GM19372 (cell line): ENCODE measurements around the gene CRYL1.

ENCODE experiments used
- ATAC-seq: cut with Tn5 transposase; IDR thresholded peaks from one replicate; pipeline ENCODE4 v1.9.1; 2021; ENCODE audit warnings: mild to moderate bottlenecking, low read depth, moderate library complexity; ENCODE audit not compliant: unreplicated experiment

CRYL1 gene

DNA sequence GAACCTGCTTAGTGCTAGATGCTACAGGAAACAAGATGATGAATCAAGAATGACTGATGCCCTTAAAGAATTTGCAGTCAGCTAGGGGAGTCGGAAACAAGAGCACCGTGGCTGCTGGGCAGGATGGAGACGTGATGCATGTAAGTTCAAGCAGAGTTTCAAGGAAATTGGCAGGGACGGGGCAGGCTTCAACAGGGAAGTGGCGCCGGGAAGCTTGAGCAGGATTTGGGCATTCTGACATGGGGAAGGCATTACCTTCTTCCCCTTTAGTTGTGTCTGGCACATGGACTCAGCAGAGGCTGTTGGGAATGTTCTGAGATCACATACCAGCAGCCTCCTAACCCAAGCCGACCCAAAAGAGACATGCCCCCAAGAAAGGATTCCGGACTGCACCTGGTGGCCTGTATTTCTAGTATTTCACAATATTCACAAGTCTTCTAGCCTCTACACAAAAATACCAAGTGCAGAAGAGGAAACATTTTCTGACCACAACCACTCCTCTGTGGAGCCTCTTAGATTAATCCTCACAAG is 138.2 kb downstream of the CRYL1 start:
- ATAC-seq: no peak

DNA sequence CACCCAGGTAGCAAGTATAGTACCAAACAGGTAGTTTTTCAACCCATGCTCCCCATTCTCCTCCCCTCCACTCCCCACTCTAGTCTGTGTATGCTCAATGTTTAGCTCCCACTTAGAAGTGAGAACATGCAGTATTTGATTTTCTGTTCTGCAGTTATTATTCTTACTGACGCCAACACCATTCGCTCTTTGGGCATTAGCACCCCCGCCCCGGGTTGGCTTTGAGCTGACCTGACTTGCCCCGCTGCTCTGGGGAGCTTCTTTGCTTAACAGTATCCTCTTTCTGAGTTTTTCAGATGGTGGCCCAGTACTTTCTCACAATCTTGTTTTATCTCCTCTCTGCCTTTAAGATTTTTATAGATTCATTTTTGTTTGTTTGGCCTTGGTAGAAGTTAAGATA is 138.7 kb downstream of the CRYL1 start:
- no peak for ATAC-seq

DNA sequence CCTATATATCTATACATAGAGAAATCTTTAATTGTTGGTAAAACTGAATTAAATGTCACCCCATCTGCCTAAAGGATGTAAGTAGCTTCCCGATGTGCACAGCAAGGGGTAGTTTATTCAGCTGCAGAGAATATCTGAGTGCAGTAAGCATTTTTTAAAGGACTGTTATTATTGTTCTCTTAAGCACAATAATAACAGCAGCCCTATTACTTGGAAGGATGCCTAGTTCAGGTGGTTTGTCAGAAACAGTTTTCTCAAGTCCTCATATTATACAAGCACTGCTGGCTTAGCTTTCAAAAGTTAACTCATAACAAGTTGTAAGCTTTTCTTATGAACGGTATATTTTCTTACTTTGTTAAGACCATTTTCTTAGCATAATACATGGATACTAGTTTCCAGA is 142.6 kb downstream of the CRYL1 start:
- ATAC-seq: no peak

DNA sequence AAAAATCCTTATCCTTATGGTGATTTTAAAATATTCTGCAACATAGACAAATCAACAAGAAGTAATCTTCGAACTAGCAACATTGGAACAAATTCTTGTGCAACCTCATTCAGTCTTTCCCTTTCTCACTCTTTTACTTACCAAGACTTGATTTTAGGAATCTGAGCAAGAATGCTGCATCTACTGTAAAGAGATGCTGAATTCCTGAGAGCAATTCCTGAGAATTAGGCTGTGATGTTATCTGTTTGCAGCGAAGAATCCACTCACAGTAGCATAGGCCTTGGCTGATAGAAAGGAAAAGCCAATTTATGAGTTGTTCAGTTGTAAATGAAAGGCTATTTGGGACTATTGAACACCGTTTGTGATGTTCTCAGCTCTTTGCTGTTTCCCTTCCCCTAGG is 144.3 kb downstream of the CRYL1 start:
- ATAC-seq: no peak

DNA sequence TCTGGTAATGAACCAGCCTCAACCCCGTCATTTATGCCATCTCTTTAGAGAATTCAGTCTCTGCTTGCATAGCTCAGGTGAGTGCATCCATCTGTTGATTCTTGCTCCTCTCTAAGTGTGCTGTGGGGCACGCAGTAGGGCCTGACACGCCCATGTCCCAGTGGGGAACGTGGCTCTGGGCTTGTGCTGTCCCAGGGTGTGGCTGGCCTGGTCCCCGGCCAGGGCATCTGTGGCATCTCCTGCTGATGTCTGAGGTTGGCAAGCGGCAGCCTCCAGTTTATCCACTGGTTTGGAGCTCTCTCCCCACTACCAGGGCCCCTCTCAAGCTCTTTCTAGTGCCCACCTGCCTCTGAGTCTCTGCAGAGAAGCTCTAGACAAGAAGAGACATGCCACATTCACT is 146.9 kb downstream of the CRYL1 start:
- no peak for ATAC-seq

DNA sequence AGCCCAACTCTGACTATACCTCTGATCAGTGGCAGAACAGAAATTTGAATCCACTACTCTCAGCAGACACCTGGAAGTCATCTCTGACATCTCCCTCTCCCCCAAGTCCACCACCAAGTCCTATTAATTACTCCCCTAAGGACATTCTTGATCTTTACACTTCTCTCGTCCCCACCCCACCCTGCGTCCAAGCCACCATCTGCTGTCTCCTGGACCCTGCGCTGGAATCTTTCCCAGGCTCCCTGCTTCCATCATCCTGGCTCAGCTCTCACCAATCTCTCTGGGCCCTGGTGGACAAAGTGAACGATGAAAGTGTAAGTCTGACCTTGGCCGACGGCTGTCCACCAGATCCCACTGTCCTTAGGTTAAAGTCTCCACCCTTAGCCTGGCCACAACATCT is 147.9 kb downstream of the CRYL1 start:
- no peak for ATAC-seq

DNA sequence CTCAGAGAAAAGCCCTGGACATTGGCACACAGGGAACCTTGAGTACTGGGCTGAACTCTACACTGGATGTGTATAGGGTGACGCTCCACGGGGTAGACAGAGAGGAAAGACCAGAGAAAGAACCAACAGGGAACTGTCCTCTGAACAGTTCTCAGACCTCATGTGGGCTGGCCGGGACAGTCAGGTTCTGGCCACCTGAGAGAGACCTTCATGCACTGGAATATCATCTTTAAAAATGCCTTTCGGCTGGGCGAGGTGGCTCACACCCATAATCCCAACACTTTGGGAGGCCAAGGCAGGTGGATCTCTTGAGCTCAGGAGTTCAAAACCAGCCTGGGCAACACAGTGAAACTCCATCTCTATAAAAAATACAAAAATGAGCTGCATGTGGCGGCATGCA is 149.8 kb downstream of the CRYL1 start:
- no peak for ATAC-seq

DNA sequence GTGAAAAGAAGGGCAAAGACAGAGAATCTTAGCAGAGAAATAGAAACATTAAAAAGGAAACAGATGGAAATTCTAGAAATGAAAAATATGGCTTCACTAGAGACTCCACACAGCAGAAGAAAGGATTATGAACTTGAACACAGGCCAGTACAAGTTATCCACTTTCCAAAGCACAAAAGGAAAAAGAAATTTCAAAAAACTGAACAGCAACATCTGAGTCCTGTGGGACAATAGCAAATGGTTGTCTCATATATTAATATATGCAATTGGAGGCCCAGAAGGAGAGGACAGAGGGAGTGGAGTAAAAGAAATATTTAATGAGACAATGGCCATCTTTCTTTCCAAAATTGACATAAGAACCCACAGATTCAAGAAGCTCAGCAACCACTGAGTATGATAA is 151.8 kb downstream of the CRYL1 start:
- ATAC-seq: no peak

DNA sequence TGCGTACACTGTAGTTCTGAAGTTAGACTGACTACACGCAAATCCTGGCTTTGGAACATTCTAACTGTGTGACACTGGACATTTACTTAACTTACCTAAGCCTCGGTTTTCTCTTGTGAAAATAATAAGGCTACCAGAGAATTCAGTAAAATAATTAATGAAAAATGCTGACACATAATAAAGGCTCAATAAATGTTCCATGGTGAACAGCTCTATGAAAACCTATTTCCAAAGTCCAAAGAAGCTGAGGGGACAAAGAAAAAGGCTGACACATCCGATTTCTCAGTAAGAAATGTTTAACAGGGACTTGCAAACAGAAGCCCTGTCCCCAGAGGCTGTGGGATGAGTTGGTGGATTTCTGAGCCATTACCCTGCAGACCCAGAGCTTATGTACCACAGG is 153.8 kb downstream of the CRYL1 start:
- ATAC-seq: no peak

DNA sequence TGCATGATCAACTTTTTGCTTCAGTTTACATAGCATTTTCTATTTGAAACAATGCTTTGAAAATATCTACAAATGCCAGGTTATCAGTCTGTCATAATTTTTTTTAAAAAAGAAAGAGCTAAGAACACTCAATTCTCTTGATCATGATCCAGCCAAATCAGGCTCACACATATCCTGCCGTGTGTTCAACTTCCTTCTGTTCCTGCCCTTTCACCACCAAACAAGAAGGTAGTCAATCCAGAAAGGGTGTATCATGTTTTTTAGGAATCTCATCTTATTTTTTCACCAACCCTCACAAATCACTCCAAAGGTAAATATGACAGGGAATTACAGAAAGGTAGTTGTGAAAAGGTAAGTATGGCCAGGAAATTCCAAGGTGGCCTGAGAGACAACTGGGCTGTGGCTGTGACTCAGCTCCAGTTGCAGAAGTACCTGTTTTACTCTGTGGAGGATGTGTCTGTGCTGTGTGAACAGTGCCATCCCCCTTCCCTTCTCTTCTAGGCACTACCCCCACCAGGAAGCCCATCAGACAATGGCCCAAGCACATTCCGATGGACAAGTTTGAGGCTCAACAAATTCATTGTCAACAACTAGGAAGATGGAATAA is 154.7 kb downstream of the CRYL1 start:
- no peak for ATAC-seq

DNA sequence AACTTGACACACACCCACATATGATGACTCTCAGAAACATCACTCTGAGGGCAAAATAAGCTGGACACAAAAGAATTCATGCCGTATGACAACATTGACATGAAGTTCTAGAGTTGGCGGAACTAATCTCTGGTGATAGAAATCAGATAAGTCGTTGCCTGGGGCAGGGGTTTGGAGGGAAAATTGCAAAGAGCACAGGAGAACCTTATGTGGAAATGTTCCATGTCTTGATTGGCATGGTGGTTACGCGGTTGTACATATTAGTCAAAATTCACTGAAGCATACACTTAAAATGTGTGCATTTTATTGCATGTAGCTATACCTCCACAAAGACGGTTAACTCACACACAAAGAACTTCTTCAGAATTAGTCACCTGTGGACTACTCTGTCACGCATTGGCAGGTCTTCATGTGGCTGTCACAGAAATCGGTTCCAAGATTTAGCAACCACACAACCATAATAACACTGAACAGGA is 155.7 kb downstream of the CRYL1 start:
- no peak for ATAC-seq

DNA sequence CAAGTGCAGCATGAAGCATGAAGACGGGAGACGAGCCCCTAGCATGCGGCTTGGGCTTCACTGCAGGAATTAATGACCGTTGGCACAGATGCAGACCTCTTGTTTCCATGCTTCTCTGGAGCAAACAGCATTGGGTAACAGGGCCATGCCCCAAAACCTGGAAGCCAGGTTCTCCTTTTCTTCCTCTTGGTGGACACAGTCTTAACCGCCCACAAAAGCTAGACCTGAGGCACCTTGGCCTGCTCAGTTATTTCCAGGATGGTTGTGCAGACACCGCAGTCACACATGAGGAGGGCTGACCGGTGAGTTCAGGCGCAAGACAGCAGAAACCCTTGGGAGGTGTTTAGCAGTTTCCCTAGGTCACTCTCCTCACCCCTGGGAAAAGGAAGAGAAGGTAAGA is 159.6 kb downstream of the CRYL1 start:
- no peak for ATAC-seq

DNA sequence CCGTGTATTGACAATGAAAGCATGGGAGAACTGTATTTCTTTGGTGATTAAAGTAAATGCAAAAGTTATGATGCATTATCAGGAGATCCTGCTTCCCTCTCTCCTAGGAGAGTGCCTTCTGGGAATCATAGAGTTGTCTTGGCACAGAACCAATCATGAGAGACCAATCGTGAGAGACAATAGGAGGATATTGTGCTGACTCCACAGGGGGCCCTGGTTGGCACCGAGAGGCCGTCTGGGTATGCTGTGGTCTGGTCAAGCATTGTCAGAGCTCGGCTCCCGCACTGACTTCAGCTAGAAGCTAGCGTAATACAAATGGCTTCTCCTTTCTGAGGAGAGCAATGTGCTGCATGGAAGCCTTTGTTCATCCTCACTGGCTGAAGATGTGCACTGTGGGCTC is 162.1 kb downstream of the CRYL1 start:
- no peak for ATAC-seq

DNA sequence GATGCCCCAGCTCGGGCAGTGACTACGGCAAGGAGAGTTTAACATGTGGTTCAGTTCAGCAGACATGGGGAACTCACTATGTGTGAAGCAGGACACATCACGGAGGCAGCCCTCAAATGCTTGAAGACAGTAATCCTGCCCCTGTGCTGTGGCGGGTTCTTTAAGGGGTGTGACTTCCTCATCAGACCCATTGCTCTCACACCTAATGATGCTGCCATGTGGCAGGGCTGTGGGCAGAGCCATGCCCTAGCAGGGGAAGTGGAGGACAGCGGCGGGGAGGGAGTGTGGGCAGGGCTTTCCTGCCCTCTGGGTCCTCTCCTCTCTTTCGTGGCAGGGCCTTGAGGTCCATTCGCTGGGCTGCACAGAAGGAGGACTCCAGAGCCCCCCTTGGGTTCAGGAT is 162.5 kb downstream of the CRYL1 start:
- no peak for ATAC-seq

DNA sequence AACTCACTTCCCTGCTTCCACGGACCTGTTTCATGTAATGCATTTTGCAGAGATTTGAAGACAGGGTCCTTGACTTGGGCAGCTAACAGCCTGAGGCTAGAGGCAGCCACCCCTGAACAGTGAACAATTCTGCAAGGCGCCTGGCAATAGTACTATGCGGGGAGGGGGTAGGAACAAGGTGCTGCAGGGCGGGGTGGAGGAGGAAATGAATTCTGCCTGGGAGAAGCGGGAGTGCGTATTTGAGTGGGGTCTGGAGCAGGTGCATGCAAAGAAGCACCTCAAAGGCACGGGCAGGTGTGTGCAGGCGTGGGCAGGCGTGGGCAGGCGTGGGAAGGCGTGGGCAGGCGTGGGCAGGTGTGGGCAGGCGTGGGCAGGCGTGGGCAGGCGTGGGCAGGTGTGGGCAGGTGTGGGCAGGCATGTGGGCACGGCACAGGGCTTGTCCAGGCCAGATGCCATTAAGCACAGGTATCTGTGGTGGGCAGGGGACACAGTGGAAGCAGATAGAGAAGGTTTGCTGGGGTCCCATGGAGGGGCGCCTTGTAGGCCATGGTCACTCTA is 163.1 kb downstream of the CRYL1 start:
- ATAC-seq: no peak

DNA sequence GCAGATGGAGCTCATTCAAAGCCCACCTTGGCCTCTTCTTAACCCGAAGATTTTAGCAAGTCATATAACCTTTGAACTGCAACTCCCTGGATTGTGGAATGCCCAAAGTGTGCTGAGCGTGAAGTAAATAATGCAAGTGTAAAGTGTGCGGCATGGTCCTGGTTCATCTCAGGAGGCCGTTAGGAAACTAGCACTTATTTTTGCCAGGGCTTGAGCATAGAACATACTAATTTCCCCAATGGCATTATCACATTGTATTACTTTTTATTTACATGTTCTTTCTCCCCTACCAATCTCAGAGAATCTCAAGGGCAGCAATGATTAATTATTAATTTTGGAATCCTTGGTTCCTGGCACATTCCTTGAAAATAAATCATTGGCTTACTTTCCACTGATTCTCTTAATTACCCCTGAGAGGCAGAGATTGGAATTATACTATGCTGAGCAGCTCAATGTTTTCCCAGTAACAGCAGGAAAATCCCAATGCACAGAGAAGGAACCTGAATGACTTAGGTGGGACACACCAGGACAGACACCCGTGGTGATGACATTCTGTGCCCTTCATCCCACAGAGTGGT is 164.7 kb downstream of the CRYL1 start:
- ATAC-seq: no peak

DNA sequence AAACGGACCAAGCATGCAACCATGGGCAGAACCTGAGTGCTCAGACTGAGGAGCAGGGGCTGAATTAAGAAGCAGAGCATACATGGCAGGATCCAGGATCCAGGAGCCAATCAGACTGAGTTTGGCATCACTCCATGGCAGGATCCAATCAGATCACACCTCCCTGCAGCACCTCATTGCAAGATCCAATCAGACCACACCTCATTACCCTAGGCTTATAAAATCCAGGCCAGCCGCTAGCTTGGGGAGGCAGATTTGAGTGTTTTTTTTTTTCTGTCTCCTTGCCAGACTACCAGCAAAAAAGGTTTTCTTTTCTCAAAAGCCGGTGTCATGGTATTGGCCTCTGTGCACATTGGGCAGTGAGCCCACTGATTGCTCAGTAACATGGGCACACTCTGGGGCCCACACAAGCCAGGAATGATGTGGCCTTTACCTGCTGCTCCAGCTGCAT is 165.6 kb downstream of the CRYL1 start:
- no peak for ATAC-seq

DNA sequence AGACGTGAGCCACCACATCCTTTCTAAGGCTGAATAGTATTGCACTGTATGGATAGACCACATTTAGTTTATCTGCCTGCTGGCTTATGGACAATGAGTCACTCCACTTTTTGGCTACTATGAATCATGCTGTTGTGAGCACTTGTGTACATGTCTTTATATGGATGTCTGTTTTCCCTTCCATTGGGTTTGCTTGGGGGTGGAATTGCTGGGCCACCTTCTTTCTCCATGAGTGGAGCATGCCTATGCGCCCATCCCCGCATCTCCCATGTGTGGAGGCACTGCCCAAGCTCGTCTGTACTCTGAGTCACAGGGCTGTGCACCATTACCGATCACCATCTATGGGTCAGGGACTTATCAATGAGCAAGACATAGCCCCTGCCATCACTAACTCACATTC is 166.3 kb downstream of the CRYL1 start:
- ATAC-seq: no peak

DNA sequence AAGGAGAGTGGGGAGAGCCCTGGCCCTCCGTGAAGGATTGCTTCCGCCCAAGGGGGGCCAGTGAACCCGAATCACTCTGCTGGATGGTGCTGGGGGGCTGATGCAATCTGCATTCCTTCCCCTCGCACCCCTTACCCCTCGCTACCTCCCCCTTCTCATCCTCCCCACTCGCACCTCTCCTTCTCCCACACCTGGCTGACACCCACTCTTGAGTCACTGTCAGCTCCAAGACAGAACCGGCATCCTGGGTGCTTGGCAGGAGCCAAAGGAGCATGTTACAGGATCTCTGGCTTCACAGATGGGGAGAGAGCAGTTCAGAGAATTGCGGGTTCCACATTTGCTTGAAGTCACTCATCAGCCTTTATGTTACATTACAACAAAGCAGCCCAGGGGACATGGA is 167.6 kb downstream of the CRYL1 start:
- ATAC-seq: no peak

DNA sequence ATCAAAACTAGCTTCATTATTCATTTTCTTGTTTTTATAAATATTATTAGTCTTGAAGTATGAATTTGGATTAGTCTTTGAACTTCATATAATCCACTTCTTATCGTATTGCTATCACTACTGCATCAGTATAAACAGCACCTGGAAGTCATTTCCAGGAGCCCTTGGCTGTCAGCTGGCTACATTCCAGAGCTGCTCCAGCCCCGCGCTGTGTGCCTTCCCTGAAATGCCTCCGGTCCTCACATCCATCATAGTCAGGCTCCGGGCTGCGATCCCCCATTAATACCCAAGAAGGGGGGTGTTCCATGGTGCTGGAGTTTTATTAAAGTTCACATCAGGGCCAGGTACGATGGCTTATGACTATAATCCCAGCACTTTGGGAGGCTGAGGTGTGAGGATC is 169.2 kb downstream of the CRYL1 start:
- no peak for ATAC-seq

DNA sequence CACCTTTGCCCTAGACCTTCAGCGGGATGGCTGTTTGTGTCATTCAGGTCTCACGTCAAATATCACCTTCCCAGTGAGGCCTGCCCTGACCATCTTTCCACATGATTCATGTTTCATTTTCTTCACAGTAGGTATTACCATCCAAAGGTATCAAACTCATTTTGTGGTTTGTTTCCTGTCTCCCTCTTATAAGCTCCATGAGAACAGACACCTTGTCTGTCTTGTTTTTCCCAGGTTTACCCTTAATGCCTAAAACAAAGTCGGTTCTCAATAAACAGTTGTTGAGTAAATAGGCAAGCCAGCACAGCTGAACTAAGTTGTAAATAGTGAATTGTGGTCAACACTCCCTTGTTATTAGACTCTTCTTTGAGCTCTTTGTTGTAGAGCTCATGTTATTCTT is 170.9 kb downstream of the CRYL1 start:
- ATAC-seq: no peak

DNA sequence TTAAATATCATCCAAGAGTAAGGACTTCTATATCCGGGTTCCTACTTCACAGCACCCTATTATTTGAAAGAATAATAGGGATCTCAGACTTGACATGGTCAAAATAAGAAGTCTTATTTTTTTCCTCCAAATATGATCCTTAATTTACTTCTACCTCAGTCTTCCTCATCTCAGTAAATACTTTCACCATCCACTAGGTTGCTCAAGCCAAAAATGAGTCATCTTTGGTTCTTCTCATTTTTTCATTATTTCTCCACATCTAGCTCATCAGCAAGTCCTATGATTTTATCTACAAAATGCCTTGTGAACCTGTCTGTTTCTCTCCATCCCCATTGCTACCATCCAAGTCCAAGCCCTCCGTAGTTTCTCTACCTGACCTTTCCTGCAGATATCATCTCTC is 171.7 kb downstream of the CRYL1 start:
- ATAC-seq: no peak
